NT2/D1 (cell line): ENCODE data around the gene RINL.
A peak's percentile ranks its signal among the peaks of the same experiment; 100 is the strongest.
"Not testable (repeated sequence)": the region's sequence is repeated elsewhere in the genome, so short reads cannot be mapped to it uniquely, and the experiment has no call there.

Source experiments
- DNase-seq: peaks from one replicate; pipeline ENCODE4 v3.0.0-alpha.2; 2011; ENCODE audit warnings: low read depth, low spot score
- H3K27me3 ChIP-seq: 2 replicates; pipeline ENCODE4 v1.6.0; 2011; ENCODE audit warnings: mild to moderate bottlenecking; ENCODE audit not compliant: insufficient read length, insufficient read depth
- H3K36me3 ChIP-seq: 2 replicates; pipeline ENCODE4 v1.6.1; 2011; ENCODE audit warnings: mild to moderate bottlenecking, low read length, mixed read lengths; ENCODE audit not compliant: insufficient read depth, insufficient read length
- H3K4me1 ChIP-seq: 2 replicates; pipeline ENCODE4 v1.5.1; 2011; ENCODE audit not compliant: insufficient read depth, insufficient read length
- H3K4me3 ChIP-seq: 2 replicates; pipeline ENCODE4 v1.5.1; 2011; ENCODE audit warnings: low read depth; ENCODE audit not compliant: insufficient read length
- H3K9ac ChIP-seq: 2 replicates; pipeline ENCODE4 v1.6.0; 2011; ENCODE audit warnings: low read depth; ENCODE audit not compliant: insufficient read length
- H3K9me3 ChIP-seq: 2 replicates; pipeline ENCODE4 v1.5.1; 2011; ENCODE audit warnings: mild to moderate bottlenecking, low read length; ENCODE audit not compliant: insufficient read depth
- SUZ12 ChIP-seq: IDR thresholded peaks from 2 replicates; pipeline ENCODE4 v1.6.1; 2011; ENCODE audit not compliant: insufficient read length, insufficient read depth; ENCODE audit errors: extremely low read depth
- YY1 ChIP-seq: IDR thresholded peaks from 2 replicates; pipeline ENCODE4 v1.6.1; 2011; ENCODE audit not compliant: insufficient read length, insufficient read depth
- ZNF274 ChIP-seq: IDR thresholded peaks from 2 replicates; pipeline ENCODE4 v1.6.1; 2011; ENCODE audit warnings: mild to moderate bottlenecking, low read depth, low read length

Gene RINL

GRCh38 chr19:38891771-38892170, 13.7 kb upstream of the RINL start:
- no peak overlapping the region for H3K9ac ChIP-seq
- no peaks in the 10 kb centered on the region for H3K9me3 ChIP-seq
- no peak for TF ChIP-seq SUZ12
- TF ChIP-seq YY1: no peak
- TF ChIP-seq ZNF274: no peak
- no peak overlapping the region for H3K4me3 ChIP-seq
- H3K27me3 ChIP-seq: no peaks in the 10 kb centered on the region
- no peak for DNase-seq
- H3K36me3 ChIP-seq: peaks cover 4% of the 10 kb centered on the region
- H3K4me1 ChIP-seq: no peaks in the 10 kb centered on the region

GRCh38 chr19:38890686-38891085, 12.6 kb upstream of the RINL start:
- TF ChIP-seq ZNF274 (no peak), YY1 (no peak), SUZ12 (no peak)
- Histone ChIP-seq H3K27me3 (no peaks in the 10 kb centered on the region), H3K36me3 (peaks cover 4% of the 10 kb centered on the region), H3K4me1 (no peaks in the 10 kb centered on the region), H3K9me3 (no peaks in the 10 kb centered on the region), H3K9ac (peak overlapping the region; percentile 10), H3K4me3 (no peak overlapping the region)
- DNase-seq: no peak

- no peak overlapping the region for H3K4me3 ChIP-seq
- H3K9me3 ChIP-seq: no peaks in the 10 kb centered on the region
- H3K36me3 ChIP-seq: peaks cover 4% of the 10 kb centered on the region
These were observed 11.7 kb upstream of the RINL start for GRCh38 chr19:38889803-38890202.

GRCh38 chr19:38888876-38889275, 10.8 kb upstream of the RINL start:
- TF ChIP-seq YY1 (no peak), ZNF274 (no peak), SUZ12 (no peak)
- Histone ChIP-seq H3K36me3 (peaks cover 4% of the 10 kb centered on the region), H3K9ac (no peak overlapping the region), H3K27me3 (no peaks in the 10 kb centered on the region), H3K4me1 (no peaks in the 10 kb centered on the region), H3K4me3 (no peak overlapping the region), H3K9me3 (no peaks in the 10 kb centered on the region)
- no peak for DNase-seq

More at GRCh38 chr19:38889803-38890202, 11.7 kb upstream of the RINL start:
- Histone ChIP-seq H3K27me3 (no peaks in the 10 kb centered on the region), H3K4me1 (no peaks in the 10 kb centered on the region), H3K9ac (no peak overlapping the region)
- DNase-seq: no peak
- TF ChIP-seq YY1: no peak

DNA sequence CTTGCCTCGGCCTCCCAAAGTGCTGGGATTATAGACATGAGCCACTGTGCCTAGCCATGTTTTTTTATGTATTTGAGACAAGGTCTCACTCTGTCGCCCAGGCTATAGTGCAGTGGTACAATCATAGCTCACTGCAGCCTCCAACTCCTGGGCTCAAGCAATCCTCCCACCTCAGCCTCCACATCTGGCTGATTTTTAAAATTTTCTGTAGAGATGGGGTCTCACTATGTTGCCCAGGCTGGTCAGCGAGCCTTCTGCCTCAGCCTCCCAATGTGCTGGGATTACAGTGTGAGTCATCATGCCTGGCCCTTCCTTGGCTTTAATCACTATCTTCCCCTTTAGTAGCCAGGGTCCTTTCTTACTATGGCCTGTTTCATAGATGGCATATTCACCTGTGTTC, 6.6 kb upstream of the RINL start:
- not testable (repeated sequence) for H3K9ac ChIP-seq, H3K36me3 ChIP-seq, DNase-seq, H3K27me3 ChIP-seq, H3K4me1 ChIP-seq, H3K4me3 ChIP-seq, H3K9me3 ChIP-seq

DNA sequence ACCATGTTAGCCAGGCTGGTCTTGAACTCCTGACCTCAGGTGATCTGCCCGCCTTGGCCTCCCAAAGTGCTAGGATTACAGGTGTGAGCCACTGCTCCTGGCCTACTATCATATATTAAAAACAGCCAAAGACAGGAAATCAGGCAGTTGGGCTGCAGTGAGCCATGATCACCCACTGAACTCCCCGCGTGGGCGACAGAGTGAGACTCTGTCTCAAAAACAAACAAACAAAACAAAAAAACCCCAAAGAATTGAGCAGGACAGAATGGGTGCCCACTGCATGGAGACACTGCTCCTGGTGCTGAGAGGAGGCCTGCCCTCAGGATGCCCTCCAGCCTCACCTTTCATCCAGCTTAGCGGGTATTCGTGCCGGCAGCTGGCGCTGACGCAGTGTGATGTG, 5.2 kb upstream of the RINL start:
- H3K9ac ChIP-seq: no peak overlapping the region
- no peak for TF ChIP-seq SUZ12
- TF ChIP-seq YY1: no peak
- no peak for TF ChIP-seq ZNF274

GRCh38 chr19:38880882-38881609, 3.0 kb upstream of the RINL start:
- no peak overlapping the region for H3K4me3 ChIP-seq
- TF ChIP-seq SUZ12: no peak
- no peak for TF ChIP-seq ZNF274
- no peak for TF ChIP-seq YY1
- no peaks in the 10 kb centered on the region for H3K36me3 ChIP-seq
- H3K9ac ChIP-seq: no peak overlapping the region
- no peaks in the 10 kb centered on the region for H3K27me3 ChIP-seq
- peaks cover 9% of the 10 kb centered on the region for H3K4me1 ChIP-seq
- H3K9me3 ChIP-seq: no peaks in the 10 kb centered on the region
- no peak for DNase-seq

More for the DNA sequence above, 5.2 kb upstream of the RINL start:
- no peaks in the 10 kb centered on the region for H3K9me3 ChIP-seq
- H3K4me3 ChIP-seq: no peak overlapping the region
- no peak for DNase-seq
- no peaks in the 10 kb centered on the region for H3K27me3 ChIP-seq
- H3K4me1 ChIP-seq: peaks cover 8% of the 10 kb centered on the region
- no peaks in the 10 kb centered on the region for H3K36me3 ChIP-seq
